DMS79 (cell line): Measurements from ENCODE around the gene TMEM178B.

Source experiments
- DNase-seq: peaks from one replicate; lab custom pipeline; 2025; lab: John Stamatoyannopoulos, UW

TMEM178B gene

DNA sequence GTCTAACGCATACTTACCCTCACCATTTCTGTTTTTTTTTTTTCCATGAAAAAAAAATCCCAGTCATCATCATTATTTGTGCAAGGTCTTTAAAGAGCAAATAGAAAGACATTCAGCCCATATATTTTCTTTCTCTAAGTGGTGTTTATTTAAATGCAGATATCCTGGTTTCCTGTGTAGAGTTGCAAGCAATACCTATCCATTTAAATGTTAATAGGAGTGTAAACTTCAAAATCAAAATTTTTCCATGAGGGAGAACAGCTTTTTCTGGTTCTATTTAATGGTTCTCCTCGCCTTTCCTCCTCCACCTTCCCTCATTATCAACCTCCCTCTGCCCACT is 357.2 kb downstream of the TMEM178B start:
- DNase-seq: no peak

DNA sequence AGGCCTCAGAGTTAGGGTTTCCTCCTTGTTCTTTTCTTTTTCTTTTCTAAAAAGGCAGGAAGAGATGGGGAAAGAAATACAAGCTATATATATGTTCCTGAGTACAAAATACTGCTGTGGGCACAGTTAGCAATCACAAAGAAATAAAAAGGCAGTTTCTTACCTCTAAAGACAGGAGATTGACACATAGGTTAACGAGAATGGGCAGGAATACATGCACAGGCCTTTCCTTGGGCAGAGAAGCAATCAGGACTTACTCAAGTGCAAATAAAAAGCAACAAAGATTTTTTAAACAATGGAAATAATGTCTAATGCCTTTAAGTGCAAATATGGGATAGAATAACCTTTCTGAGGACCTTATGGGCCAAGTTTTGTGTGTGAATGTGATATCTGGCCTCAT is 357.8 kb downstream of the TMEM178B start:
- no peak for DNase-seq

DNA sequence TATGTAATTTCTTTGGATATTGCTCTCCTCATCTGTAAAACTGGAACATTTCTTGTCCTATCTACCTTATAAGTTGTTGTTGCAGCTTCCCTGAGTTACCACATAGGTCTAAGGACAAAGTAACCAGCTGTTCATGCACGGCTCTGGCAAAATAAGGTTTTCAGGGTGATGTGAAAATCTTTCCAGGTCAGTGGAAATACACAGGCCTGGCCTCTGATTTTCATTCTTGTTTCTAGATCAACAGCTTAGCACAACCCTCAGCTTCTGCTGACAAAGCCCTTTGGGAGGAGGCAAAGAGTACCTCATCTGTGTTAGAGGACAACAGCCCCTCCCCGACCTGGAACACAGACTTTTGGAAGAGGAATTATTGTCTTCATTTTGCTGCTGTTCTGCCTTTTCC is 359.8 kb downstream of the TMEM178B start:
- DNase-seq: no peak

DNA sequence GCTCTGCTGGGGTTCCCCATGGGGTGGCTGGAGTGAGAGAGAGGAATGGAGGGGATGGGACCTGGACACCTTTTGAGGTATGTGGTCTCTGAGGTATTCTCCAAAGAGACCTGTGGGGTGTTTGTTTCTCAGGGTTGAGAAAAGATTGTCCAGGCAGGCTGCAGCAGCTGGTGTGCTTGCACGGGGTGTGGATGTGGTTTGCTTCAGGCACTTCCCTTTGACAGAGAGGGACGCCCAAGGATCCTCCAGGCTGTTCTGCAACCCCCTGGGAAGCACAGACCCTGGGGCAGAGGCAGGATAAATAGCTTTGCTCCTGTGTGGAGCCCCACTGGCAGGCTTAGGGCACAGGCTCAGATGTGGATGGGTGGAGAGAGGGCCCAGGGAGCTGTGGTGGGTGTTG is 362.3 kb downstream of the TMEM178B start:
- DNase-seq: no peak

DNA sequence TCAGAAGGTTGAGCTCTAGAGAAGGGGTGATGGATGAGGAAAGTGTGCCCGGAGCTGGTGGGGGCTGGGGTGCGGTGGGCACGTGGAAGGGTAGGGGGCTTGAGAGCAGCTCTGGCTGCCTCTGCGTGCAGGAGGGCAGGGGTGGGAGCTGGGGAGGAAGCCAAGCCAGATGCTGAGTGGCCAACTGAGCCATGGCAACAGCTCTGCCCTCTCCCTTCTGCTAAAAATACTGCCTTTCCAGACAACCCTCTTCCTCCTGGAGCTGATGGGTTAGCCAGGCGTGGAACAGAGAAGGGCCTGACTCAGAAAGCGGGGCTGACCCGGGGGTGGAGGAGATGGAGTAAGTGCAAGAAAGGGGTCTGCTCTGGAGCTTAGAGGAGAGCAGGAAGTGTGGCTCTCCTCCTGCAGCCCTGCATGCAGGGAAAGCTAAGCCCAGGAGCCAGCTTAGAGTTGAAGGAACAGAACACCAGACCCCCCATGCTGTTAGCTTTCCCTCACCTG is 362.8 kb downstream of the TMEM178B start:
- no peak for DNase-seq

DNA sequence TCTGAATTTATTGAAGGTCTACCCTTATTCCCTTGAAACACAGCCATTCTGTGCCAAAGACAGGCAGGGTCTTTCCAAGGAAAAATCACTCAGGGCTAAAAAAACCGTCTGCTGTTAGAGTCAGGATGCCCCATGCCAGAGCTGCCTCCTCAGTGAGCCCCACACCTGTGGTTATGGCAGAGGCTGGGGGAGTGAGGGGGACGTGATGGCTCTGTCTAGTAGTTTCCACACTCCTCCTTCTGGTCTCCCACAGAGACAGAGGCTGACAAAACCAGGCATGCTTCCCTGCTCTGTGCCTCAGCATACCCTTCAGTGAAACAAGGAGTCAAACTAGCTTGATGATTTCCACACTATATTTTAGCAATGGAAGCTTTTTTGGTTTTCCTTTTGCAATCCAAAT is 365.3 kb downstream of the TMEM178B start:
- DNase-seq: no peak

DNA sequence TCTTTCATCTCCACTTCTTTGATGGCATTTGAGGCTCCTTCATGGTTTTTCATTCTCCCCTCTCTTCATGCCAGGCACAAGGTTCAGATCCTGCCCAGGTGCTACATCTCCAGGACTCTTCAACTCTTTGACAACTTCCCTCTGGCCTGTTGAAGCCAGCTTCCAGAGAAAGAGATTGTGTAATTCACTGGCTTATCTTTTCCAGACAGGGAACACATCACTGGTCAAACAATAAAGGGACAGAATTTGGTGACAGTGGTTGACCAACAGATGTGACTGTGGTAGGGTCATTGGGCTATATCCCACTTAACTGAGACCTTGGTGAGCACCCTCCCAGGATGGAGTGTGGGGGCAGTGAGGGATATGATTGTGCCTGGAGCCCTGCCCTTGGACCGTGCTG is 365.9 kb downstream of the TMEM178B start:
- no peak for DNase-seq

DNA sequence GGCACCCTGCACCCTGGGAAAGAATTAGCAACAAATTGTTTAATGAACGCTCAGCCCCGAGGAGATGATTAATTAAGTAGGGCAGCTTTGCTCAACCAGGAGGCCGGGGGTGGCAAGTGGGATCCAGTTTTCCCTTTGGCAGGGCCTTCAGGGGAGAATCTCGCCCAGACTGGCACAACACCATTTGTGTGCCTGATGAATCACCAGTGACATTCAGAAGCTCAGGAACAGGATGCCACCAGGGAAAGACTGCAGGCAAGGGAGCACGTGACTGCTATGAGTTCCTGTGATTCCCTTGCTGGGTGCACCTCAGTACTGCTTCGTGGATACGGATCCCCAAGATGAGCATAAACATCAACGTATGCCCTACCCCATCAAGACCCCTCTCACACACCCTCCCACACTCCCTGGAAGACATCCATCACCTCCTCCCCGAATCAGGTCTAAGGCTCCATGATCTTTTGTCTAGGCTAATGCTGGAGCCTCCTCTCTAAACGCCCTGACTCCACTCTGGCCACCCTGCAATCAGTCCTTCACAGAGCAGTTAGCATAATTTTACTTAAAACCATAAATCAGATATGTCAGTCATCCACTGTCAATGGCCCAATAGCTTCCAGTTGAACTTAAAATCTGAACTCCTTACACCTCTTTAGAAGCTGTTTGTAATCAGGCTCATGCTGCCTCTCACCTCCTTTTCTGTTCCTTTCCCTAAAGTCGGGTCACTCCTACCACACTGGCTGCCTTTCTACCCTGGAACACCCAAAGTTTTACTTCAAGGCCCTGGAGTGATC is 368.2 kb downstream of the TMEM178B start:
- DNase-seq: no peak

DNA sequence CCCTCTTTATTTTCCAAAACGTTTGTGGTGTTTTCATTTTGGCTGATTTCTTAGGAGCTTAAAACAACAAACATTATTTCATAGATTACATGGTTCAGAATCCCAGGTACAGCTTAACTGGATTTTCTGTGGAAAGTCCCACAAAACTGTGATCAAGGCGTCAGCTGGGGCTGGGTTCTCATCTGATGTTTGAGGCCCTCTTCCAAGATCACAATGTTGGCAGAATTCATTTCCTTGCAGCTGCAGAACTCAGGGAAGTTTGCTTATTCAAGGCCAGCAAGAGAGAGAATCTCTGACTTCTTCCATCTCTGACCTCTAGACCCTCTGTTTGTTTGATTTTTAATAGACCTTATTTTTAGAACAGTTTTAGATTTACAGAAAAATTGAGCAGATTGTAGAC is 368.9 kb downstream of the TMEM178B start:
- DNase-seq: no peak

DNA sequence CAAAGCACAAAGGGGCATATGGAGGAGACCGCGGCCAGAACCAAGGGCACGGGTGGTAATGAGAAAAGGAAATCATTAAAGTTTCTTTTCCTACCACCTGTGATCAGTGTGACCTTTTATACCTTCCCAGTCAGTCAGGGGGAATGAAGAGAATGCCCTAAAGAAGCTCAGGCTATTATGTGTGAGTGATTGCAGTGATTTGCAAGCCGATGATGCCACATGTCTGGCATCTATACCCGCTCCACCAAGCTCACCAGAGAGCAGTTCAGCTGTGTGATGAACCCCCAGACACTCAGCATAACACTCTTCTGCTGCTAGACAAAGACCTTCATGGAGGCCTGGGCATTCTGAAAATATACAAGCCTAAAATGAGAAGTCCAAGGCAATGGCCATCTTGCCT is 371.1 kb downstream of the TMEM178B start:
- no peak for DNase-seq

DNA sequence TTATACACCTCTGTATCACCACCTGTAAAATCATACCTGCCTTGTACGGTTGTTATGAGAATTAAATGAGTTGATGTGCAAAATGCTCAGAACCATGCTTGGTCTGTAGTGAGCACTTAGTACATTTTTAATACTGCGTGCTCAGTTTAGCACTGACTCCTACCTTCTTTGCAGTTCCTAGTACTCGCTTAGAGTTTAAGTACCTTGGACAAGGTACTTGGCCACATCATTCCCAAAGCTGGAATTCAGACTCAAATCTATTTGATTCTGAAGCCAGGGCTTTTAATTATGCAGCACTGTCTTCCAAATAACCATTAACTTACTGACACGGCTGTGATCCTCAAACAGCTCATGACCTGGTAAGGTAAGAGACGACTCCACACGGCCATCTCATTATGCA is 377.4 kb downstream of the TMEM178B start:
- no peak for DNase-seq

DNA sequence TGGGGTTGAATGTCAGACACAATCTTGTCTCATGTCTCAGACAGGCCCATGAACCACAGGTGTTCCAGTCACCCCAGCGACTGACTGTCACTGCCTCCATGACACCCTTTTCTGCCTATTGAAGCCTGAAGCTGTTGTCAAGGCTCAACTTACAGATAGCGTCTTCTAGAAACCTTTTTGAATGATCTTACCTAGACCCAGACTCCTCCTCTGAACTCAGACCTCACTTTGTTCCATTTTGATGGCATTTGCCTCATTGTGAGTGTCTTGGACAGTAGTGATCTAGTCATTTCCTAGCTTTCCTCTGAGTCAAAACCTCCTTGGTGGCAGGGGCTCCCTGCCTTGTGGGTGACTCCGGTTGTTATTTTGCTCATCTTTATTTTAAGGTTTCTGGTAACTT is 379.0 kb downstream of the TMEM178B start:
- DNase-seq: no peak

DNA sequence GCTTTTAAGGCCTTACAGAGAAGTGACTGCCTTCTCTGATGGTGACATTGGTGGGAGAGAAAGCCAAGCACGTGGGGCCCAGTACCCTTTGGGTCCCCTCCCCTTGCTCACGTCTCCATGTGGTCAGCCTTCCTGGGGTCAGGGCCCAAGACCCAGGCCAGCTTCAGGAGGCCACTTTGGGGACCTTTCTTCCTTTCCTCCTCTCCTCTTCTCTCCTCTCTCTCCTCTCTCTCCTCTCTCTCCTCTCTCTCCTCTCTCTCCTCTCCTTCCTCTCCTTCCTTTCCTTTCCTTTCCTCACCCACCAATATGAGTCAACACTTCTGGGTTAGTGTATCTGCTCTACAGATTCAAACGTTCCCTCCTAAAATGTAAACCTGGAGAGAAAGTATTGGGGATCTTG is 380.5 kb downstream of the TMEM178B start:
- no peak for DNase-seq

DNA sequence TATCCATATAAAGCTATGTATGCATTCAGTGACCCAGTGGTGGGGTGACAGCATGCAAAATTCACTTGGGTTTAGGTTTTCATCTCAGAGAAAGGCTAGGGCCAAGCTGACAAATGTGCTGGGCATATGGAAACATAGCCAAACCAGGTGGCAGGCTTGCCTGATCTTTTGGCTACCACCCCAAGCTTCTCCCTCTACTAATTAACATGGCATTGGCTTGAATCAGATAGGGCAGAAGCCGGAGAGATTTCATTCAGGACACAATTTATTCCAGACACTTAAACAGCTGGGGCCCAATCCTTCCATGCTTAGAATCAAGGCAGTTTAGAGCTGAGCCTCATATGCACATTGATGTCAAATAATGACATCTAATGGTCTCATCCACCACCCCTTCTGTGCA is 381.9 kb downstream of the TMEM178B start:
- DNase-seq: no peak

DNA sequence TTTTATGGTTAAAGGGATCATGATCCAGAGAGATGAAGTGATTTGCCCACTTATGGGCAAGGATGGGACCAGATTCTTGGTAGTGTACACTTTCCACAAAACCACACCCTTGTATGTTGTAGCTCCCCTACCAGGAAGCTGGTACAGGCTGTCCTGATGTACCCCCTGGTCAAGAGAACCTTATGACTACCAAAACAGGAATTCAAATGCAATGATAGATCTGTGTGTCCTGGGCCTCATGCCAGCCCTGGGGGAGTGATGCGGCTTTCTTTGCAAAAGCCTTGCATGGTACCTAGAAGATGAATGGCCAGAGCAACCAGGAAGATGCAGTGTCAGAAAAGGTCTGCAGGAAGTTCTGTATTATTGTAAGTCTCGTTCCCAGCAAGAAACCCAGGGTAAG is 382.4 kb downstream of the TMEM178B start:
- no peak for DNase-seq

DNA sequence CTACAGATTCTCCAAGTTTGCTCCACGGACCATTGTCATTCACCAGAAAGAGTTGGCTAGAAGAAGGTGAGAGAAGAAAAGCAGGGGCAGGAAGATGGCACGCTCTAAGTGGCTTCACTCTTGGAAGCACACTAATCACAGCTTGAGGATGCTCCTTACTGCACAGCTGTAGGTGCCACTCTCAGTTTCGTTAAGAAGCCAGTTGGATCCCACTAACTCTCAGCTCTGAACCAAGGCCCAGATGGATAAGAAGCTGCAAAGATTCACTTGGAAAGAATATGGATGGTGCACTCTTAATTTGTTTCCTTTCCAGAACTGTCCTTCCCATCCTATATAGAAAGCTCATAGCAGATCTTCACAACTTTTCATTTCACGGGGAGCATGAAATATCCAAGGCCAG is 382.8 kb downstream of the TMEM178B start:
- no peak for DNase-seq

DNA sequence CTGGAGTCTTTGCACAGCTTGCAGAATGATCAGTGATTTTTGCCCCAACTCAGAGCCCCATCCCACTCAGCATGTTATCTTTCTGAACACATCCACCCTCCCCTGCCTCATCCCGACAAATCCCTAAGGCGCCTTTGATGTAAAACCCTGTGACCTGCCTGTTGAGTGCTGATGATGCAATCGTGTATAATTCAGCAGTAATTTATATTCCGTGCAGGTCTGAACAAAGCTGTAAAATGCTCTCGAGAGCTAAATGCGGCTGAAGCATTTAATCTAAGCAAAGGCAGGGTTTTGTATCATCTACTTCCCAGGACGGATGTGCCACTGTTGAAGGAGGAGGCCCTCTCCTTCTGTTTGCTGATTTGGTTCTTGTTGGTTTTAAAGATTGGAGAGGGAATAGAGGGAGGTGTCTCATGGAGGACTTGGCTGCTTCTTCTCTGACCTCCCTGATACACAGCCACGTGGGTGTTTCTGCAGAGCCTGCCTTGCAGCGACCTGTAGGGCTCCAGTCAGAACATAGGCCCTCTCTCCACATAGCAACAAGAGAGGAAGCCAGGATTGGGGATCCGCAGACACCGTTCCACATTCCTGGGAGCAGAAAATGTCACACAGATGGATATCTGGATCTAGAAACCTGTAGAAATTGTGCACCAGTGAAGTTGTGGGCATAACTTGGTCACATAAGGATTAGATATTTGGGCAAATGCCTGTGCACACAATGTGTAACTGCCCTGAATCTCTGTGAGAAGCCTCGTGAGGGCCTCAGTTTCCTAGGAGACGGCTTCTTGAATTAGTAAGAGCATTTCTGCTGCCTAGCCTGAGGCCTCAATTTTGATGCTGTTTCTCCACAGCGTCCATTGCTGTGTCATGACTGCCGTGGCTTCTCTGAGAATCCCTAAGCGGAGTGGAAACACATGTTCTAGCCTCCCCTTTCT is 387.2 kb downstream of the TMEM178B start:
- DNase-seq: peak; percentile 85

DNA sequence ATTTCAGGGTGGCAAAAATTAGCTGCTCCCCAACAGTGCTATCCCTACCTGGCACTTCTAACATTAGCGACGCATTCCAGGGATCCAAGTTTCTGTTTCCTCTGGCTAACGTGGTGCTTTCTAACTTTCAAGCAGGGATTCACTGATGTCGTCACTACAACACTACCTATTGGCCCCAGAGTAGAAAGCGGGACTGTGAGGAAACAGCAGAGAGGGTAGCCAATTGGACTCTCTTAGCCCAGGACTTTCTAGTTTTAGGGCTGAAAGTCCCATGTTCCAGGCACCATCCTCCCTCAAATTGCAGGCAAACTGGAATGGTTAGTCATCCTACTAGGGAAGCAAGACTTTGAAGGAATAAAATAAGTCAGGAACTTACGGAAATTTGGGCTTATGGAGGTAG is 388.1 kb downstream of the TMEM178B start:
- no peak for DNase-seq

DNA sequence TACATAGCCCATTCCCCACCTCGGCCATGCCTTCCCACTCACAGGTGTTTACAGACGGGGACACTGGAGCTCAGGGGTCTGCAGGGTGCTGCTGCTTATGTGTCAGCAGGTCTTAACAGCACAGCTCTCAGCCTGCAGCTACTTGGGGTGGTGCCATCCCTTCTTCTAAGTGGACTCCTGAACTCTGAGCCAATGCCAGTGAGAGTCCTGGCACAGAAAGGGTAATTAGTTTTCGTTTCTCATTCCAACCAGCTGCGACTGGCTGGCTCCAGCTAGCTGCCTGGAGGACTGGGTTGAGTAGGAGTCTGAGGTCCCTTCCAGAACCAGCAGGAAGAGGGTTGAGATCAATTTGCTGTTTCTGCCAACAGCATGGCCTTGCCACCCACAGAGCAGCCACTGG is 389.1 kb downstream of the TMEM178B start:
- peak; percentile 25 for DNase-seq

DNA sequence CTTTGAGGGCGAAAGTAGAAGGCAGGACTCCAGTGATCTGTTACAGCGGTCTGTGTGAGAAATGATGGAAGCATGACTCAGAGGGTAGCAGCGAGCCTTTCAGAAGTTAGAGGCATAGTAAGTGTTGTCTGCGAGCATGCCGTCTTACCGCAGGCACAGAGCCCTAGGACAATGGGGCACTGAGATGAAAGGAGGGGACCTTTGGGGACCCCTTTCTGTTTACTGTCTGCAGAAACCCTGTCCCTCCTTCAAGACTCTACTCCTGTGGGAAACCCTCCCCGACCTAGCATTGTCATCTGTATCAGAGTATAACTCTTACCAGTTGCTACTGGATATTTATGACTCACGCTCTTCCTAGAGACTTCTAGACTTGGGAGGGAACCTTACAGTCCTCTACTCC is 390.1 kb downstream of the TMEM178B start:
- DNase-seq: no peak

DNA sequence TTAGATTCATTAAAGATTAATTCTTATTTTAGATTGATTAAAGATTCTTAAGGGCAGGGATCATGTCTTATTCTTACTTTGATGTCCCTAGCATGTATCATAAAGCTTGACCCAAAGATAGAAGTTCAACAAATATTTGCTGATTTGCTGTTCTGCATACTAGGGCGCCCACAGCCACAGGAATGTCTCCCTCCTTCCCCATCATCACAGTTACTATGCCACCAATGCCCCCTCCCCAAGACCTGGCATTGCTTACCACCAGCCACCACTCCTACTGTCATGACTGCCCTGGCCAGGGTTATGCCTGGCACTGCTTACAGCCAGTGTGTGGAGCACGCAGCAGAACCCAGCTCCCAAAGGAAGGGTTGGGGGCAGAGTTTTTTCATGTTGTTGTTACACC is 390.7 kb downstream of the TMEM178B start:
- DNase-seq: no peak

DNA sequence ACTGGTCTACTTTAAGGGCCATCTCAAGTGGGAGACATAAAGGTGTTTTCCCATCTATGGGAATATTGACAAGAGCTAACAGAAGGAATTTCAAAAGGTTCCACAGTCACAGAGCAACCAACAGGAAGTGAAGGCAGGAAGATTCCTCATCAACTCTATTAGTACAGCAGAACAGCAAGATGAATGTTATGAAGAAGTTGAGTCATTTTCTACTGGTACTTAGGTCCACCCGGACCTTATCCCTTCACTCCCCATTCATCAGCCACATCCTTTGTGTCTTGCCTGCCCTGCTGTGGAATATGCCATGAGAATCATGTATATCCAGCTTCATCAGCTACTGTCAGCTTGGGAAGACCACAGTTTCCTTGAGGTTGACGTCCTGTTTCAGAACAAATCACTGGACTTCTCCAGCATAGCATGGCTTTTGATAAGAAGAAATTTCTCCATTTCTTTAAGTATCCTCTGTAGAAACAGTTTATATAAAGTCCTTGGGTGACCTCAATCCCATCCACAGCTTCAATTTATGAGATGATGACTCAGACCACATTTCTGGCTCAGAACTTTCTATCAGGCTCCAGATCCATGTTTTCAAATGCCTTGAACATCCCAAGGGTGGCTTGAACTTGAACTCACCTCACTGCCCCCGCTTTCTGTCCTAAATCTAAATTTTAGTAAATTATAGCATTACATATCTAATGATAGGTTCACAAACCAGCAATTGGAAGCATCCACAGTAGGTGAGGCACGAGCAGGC is 392.5 kb downstream of the TMEM178B start:
- DNase-seq: no peak

DNA sequence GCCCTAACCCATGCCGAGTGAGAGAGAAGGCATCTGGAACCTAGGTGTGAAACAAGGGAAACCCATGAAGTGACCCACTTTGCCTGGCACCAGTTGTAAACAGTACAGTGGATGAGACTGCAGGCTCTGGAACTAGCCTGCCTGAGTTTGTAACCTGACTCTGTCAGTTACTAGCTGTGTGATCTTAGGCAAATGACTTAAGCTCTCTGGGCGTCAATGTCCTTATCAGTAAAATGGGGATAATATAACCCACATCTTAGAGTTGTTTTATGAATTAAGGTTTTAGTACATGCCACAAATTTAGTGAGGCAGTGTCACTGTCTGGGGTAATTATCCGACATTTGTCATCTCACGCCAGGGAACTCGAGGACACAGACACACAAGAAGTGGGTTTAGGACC is 394.5 kb downstream of the TMEM178B start:
- DNase-seq: no peak
